NCI-H128 (cell line): Measurements from ENCODE around the gene CD27.
"Not testable (repeated sequence)": the region's sequence is repeated elsewhere in the genome, so short reads cannot be mapped to it uniquely, and the experiment has no call there.

Experiments
- DNase-seq: peaks from one replicate; lab custom pipeline; 2025; ENCODE audit not compliant: unreplicated experiment; lab: John Stamatoyannopoulos, UW

CD27 gene

GRCh38 chr12:6478416-6478815 is 33.7 kb downstream of the CD27 start:
- no peak for DNase-seq

- DNase-seq, result no peak
These were observed 43.5 kb downstream of the CD27 start for GRCh38 chr12:6488240-6488639.

GRCh38 chr12:6489449-6489848 is 44.7 kb downstream of the CD27 start:
- no peak for DNase-seq

- DNase-seq, result not testable (repeated sequence)
These were observed 45.9 kb downstream of the CD27 start for GRCh38 chr12:6490673-6491072.

- DNase-seq, result peak; percentile 96
These were observed 48.2 kb downstream of the CD27 start, which contains the start of gene MRPL51 for GRCh38 chr12:6492838-6493496. MRPL51 (minus strand) TSS chr12:6493262; CDS start chr12:6493136, 126 bp downstream.

GRCh38 chr12:6493497-6494257 is 48.9 kb downstream of the CD27 start, which contains the start of gene NCAPD2:
NCAPD2 (plus strand) TSS chr12:6494102; CDS start chr12:6495099, 997 bp downstream.
- peak; percentile 96 for DNase-seq

- DNase-seq, result no peak
These were observed 49.5 kb downstream of the CD27 start for GRCh38 chr12:6494258-6494743.

- peak; percentile 2 for DNase-seq
These were observed 50.2 kb downstream of the CD27 start for GRCh38 chr12:6494968-6495367.

- DNase-seq, result not testable (repeated sequence)
These were observed 52.5 kb downstream of the CD27 start for GRCh38 chr12:6497291-6497690.

- DNase-seq, result no peak
These were observed 55.7 kb downstream of the CD27 start for GRCh38 chr12:6500466-6500865.
